Measurements from ENCODE around the gene SLC22A31.
A peak's percentile ranks its signal among the peaks of the same experiment; 100 is the strongest.
"Not testable (repeated sequence)": the region's sequence is repeated elsewhere in the genome, so short reads cannot be mapped to it uniquely, and the experiment has no call there.

Gene SLC22A31

GRCh38 chr16:89195521-89196171 is 4.7 kb downstream of the SLC22A31 start:
- DNase-seq, result peak in 4 of 10 donors; percentile 3 to 83 (median 58)
- intact Hi-C loops (cut with DNase I), result no loop called here

GRCh38 chr16:89194340-89195311 is 5.7 kb downstream of the SLC22A31 start:
- intact Hi-C loops (cut with DNase I), result no loop called here
- DNase-seq, result peak in 4 of 10 donors; percentile 7 to 77 (median 70)

- intact Hi-C loops (cut with DNase I), result no loop called here
- peak in 2 of 10 donors; percentile 68 to 77 for DNase-seq
Measured at GRCh38 chr16:89193576-89194293, 6.6 kb downstream of the SLC22A31 start.

- peak in 2 of 10 donors; percentile 33 to 56 for DNase-seq
- intact Hi-C loops (cut with DNase I), result no loop called here
Measured at GRCh38 chr16:89192956-89193575, 7.3 kb downstream of the SLC22A31 start.

GRCh38 chr16:89192186-89192955 is 8.0 kb downstream of the SLC22A31 start:
- intact Hi-C loops (cut with DNase I), result not testable (repeated sequence)
- peak in 2 of 10 donors; percentile 73 to 75 for DNase-seq

GRCh38 chr16:89191901-89192185 is 8.5 kb downstream of the SLC22A31 start:
- DNase-seq, result no peak
- intact Hi-C loops (cut with DNase I), result no loop called here

- DNase-seq, result peak in 2 of 10 donors; percentile 65 to 75
- intact Hi-C loops (cut with DNase I), result no loop called here
Measured at GRCh38 chr16:89191033-89191900, 9.1 kb downstream of the SLC22A31 start.

- peak in 2 of 10 donors; percentile 64 to 77 for DNase-seq
Measured at GRCh38 chr16:89190150-89190958, 10.0 kb downstream of the SLC22A31 start.

GRCh38 chr16:89189358-89190025 is 10.8 kb downstream of the SLC22A31 start:
- peak in 3 of 10 donors; percentile 2 to 63 (median 33) for DNase-seq

More at GRCh38 chr16:89190150-89190958, 10.0 kb downstream of the SLC22A31 start:
- intact Hi-C loops (cut with DNase I), result no loop called here

GRCh38 chr16:89188471-89189357 is 11.6 kb downstream of the SLC22A31 start:
- intact Hi-C loops (cut with DNase I); DNase-seq: not testable (repeated sequence)

More at GRCh38 chr16:89189358-89190025, 10.8 kb downstream of the SLC22A31 start:
- intact Hi-C loops (cut with DNase I), result no loop called here

- DNase-seq, result no peak
- intact Hi-C loops (cut with DNase I), result no loop called here
Measured at GRCh38 chr16:89187770-89188392, 12.5 kb downstream of the SLC22A31 start.

- no peak for DNase-seq
- intact Hi-C loops (cut with DNase I), result no loop called here
Measured at GRCh38 chr16:89187032-89187769, 13.1 kb downstream of the SLC22A31 start.

GRCh38 chr16:89186593-89187031 is 13.7 kb downstream of the SLC22A31 start:
- intact Hi-C loops (cut with DNase I); DNase-seq: not testable (repeated sequence)

- intact Hi-C loops (cut with DNase I); DNase-seq: not testable (repeated sequence)
Measured at GRCh38 chr16:89185887-89186592, 14.3 kb downstream of the SLC22A31 start.
